PC-9 (cell line): Measurements from ENCODE around the gene STIMATE.

Experiments
- EZH2 ChIP-seq: fragments of 200-600 bp; sonication (generic); IDR thresholded peaks from 2 replicates; pipeline ENCODE4 v1.8.0; 2017; ENCODE audit warnings: antibody characterized with exemption, low read depth
- TF ChIP-seq, protein P1 (sequence below): fragments of 200-600 bp; sonication (generic); conservative IDR thresholded peaks from 2 replicates; pipeline ENCODE4 v1.6.1; 2017; ENCODE audit warnings: mixed run types, antibody characterized with exemption, mild to moderate bottlenecking, moderate library complexity

DNA sequence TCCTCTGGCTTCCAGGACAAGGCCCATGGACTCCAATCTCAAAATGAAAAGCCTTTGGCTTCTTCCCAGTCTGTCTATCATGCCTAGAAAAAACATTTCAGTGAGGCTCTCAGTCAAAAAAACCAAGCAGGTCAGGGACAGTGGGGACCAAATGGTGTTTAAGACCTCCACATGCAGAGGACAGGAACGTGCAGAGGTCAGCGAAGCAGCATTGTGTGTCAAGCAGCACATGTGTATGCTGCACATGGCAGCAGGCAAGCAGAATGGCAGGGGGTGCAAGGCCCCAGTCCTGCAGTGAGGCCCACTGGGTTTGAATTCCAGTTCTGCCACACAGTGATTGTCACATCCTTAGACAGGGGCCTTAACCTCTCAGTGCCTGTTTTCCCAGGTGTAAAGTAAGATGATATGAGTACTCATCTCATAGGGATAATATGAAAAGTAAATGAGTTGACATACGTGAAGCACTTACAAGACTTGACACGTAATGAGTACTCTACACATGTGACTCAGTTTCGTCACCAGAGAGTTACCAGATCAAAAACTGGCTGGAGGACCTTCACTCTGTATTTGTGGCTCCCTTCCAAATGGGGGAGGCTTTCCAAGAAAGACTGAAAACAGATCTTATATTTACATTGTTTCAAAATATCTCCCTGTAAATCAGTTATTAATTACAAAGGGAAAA lies 11.2 kb downstream of the STIMATE start:
- TF ChIP-seq, protein P1, sequence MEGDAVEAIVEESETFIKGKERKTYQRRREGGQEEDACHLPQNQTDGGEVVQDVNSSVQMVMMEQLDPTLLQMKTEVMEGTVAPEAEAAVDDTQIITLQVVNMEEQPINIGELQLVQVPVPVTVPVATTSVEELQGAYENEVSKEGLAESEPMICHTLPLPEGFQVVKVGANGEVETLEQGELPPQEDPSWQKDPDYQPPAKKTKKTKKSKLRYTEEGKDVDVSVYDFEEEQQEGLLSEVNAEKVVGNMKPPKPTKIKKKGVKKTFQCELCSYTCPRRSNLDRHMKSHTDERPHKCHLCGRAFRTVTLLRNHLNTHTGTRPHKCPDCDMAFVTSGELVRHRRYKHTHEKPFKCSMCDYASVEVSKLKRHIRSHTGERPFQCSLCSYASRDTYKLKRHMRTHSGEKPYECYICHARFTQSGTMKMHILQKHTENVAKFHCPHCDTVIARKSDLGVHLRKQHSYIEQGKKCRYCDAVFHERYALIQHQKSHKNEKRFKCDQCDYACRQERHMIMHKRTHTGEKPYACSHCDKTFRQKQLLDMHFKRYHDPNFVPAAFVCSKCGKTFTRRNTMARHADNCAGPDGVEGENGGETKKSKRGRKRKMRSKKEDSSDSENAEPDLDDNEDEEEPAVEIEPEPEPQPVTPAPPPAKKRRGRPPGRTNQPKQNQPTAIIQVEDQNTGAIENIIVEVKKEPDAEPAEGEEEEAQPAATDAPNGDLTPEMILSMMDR: no peak
- TF ChIP-seq EZH2: no peak
